ENCODE data around the gene REELD1. TPM values are rescaled to one million over a fixed set of nuclear protein-coding genes. Genes with fewer than 3 reads are reported as not detected.

The REELD1 gene
- total RNA-seq, 1 experiment from 2014 or later, result not detected

GRCh38 chr4:146179784-146180370 is 34.5 kb upstream of the REELD1 start:
- H4K5ac ChIP-seq (ENCODE audit: insufficient read length, low read depth, low read length), result no peak overlapping the region
- no peak overlapping the region for H3K4ac ChIP-seq (ENCODE audit: low read depth, low read length)
- no peak overlapping the region for H2BK20ac ChIP-seq (ENCODE audit: low read depth, low read length, poor library complexity, severe bottlenecking)
- H3K14ac ChIP-seq (ENCODE audit: insufficient read depth, low read length), result no peak overlapping the region
- Mint-ChIP-seq H3K36me3 (ENCODE audit: insufficient read depth in 1 of 3, low read depth in 3 of 3) (peaks cover 5 to 14% (median 11%) of the 10 kb centered on the region in 3 experiments; a peak in 5 of 7 replicates), H3K9me3 (no peaks in the 10 kb centered on the region), H3K27me3 (ENCODE audit: low read depth) (no peaks in the 10 kb centered on the region), H3K27ac (peak overlapping the region in 1 of 3 experiments; percentile 36; a peak in 1 of 7 replicates), H3K4me1 (peaks cover 37 to 38% of the 10 kb centered on the region in 2 experiments), H3K4me3 (no peak overlapping the region)
- DNase-seq, result no peak
- H2AK5ac ChIP-seq (ENCODE audit: insufficient read length, low read length), result no peak overlapping the region
- H2BK15ac ChIP-seq (ENCODE audit: low read depth, low read length), result no peak overlapping the region
- H3K27me3 ChIP-seq (ENCODE audit: insufficient read depth, low read length), result no peaks in the 10 kb centered on the region
- no peak for TF ChIP-seq CTCF (conservative IDR thresholded peaks at IDR 0.05)
- H3K23me2 ChIP-seq (ENCODE audit: insufficient read length, low read depth, low read length, poor library complexity, severe bottlenecking), result no peaks in the 10 kb centered on the region
- H2BK12ac ChIP-seq (ENCODE audit: insufficient read length, low read depth, low read length), result no peak overlapping the region
- H4K8ac ChIP-seq (replicated peaks; ENCODE audit: insufficient read length, low read depth, low read length), result no peak overlapping the region
- H3K56ac ChIP-seq (ENCODE audit: insufficient read length, low read depth, low read length), result no peak overlapping the region
- H3K4me2 ChIP-seq (ENCODE audit: insufficient read depth, insufficient read length, low read length), result no peak overlapping the region
- H3K9me3 ChIP-seq (ENCODE audit: control insufficient read depth, low read depth, low read length), result no peaks in the 10 kb centered on the region
- H3K4me1 ChIP-seq (ENCODE audit: insufficient read depth, low read length), result no peaks in the 10 kb centered on the region; the same call in 1 of the 2 replicates
- no peak overlapping the region for H3K9ac ChIP-seq (ENCODE audit: extremely low read depth, insufficient read length, low read length)
- no peak overlapping the region for H3K18ac ChIP-seq (ENCODE audit: insufficient read length, low read depth, low read length)
- no peak overlapping the region for H2BK120ac ChIP-seq (ENCODE audit: low read depth, low read length, poor library complexity, severe bottlenecking)
- H3K79me2 ChIP-seq (ENCODE audit: insufficient read depth, low read length), result peaks cover 11% of the 10 kb centered on the region; the same call in 1 of the 2 replicates
- H4K20me1 ChIP-seq (ENCODE audit: control insufficient read depth, insufficient read depth, insufficient read length), result no peaks in the 10 kb centered on the region
- no peak overlapping the region for H2BK5ac ChIP-seq (ENCODE audit: insufficient read length, low read length)
- H4K91ac ChIP-seq (ENCODE audit: insufficient read length, low read depth, low read length), result no peak overlapping the region
- no CpG with 5 or more reads among the region's 7 CpGs for WGBS (ENCODE audit: extremely low coverage, insufficient read length, low lambda C conversion rate)
- no peak overlapping the region for H3K23ac ChIP-seq (ENCODE audit: insufficient read length, low read depth, low read length)
- H3K79me1 ChIP-seq (ENCODE audit: insufficient read depth, low read depth, low read length, poor library complexity, severe bottlenecking), result no peaks in the 10 kb centered on the region
- H3T11ph ChIP-seq (ENCODE audit: low read length), result no peak overlapping the region
- no peak overlapping the region for H2AFZ ChIP-seq (ENCODE audit: low read length)
- H3K27ac ChIP-seq (ENCODE audit: insufficient read length, low read depth, low read length), result no peak overlapping the region

All from H9 (cell line).